ENCODE results near the gene JAG2.

Gene JAG2

GRCh38 chr14:105108516-105108864 lies 60.1 kb downstream of the JAG2 start:
- TF ChIP-seq CTCF (IDR thresholded peaks at IDR 0.05; ENCODE audit: low read depth, low read length, missing control alignments), result no peak
- in situ Hi-C loops (cut with HindIII; ENCODE audit: low sequenced_read_pairs), result no loop called here
- H3K4me3 ChIP-seq (ENCODE audit: low read depth, low read length), result no peak overlapping the region
- no peak for DNase-seq (ENCODE audit: low read depth)

- no peak for DNase-seq (ENCODE audit: low read depth)
- TF ChIP-seq CTCF (IDR thresholded peaks at IDR 0.05; ENCODE audit: low read depth, low read length, missing control alignments), result no peak
- in situ Hi-C loops (cut with HindIII; ENCODE audit: low sequenced_read_pairs), result no loop called here
- H3K4me3 ChIP-seq (ENCODE audit: low read depth, low read length), result no peak overlapping the region
Measured at GRCh38 chr14:105107781-105108515, 60.6 kb downstream of the JAG2 start.

GRCh38 chr14:105107351-105107750 lies 61.2 kb downstream of the JAG2 start:
- no peak overlapping the region for H3K4me3 ChIP-seq (ENCODE audit: low read depth, low read length)
- DNase-seq (ENCODE audit: low read depth), result no peak
- TF ChIP-seq CTCF (IDR thresholded peaks at IDR 0.05; ENCODE audit: low read depth, low read length, missing control alignments), result no peak
- in situ Hi-C loops (cut with HindIII; ENCODE audit: low sequenced_read_pairs), result no loop called here

- H3K4me3 ChIP-seq (ENCODE audit: low read depth, low read length), result no peak overlapping the region
- no peak for TF ChIP-seq CTCF (IDR thresholded peaks at IDR 0.05; ENCODE audit: low read depth, low read length, missing control alignments)
- in situ Hi-C loops (cut with HindIII; ENCODE audit: low sequenced_read_pairs), result no loop called here
- no peak for DNase-seq (ENCODE audit: low read depth)
Measured at GRCh38 chr14:105105158-105105557, 63.4 kb downstream of the JAG2 start.

GRCh38 chr14:105102893-105103292 lies 65.7 kb downstream of the JAG2 start:
- no peak overlapping the region for H3K4me3 ChIP-seq (ENCODE audit: low read depth, low read length)
- in situ Hi-C loops (cut with HindIII; ENCODE audit: low sequenced_read_pairs), result no loop called here
- DNase-seq (ENCODE audit: low read depth), result no peak
- TF ChIP-seq CTCF (IDR thresholded peaks at IDR 0.05; ENCODE audit: low read depth, low read length, missing control alignments), result no peak

- TF ChIP-seq CTCF (IDR thresholded peaks at IDR 0.05; ENCODE audit: low read depth, low read length, missing control alignments), result no peak
- no peak for DNase-seq (ENCODE audit: low read depth)
- no peak overlapping the region for H3K4me3 ChIP-seq (ENCODE audit: low read depth, low read length)
- in situ Hi-C loops (cut with HindIII; ENCODE audit: low sequenced_read_pairs), result no loop called here
Measured at GRCh38 chr14:105102361-105102870, 66.2 kb downstream of the JAG2 start.

All from astrocyte of the cerebellum (primary cell).